GM18867 (cell line): ENCODE results near the gene C1orf198.

Experiments
- ATAC-seq: cut with Tn5 transposase; IDR thresholded peaks from one replicate; pipeline ENCODE4 v1.9.1; 2021; ENCODE audit warnings: mild to moderate bottlenecking, moderate library complexity; ENCODE audit not compliant: unreplicated experiment

Gene C1orf198

DNA sequence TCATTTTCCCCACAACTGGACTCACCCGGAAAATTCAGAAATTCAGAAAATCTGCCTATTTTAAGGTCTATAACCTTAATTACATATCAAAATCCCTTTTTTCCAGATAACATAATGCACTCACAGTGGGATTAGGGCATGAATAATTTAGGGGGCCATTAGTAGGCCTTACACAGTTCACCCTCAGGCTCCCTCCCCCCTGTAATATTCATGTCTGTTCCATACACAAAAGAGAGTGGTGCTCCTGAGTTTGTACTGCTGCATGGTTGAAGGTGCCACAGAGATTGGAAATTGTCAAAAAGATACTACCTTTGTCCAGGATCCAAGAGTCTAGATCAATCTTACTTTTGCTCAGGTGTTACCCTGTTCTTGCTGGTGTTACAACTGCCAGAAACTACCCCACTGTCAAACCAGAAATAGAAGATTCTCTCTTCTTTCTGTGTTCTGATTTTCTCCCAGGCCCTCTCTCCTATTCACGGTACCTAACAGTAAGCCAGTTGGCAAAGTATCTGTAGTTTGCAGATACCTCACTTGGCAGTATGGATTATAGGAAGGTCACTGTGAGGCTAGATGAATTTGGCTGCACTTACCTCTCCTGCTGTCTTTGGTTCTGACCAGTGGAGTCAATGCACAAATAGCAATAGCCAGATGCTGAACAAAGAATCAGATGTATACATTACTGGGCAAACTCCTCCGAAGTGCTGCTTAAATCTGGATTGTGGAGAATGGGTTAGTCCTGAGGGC is 53.2 kb downstream of the C1orf198 start:
- no peak for ATAC-seq

GRCh38 chr1:230812568-230812967 is 55.8 kb downstream of the C1orf198 start:
- ATAC-seq, result no peak

DNA sequence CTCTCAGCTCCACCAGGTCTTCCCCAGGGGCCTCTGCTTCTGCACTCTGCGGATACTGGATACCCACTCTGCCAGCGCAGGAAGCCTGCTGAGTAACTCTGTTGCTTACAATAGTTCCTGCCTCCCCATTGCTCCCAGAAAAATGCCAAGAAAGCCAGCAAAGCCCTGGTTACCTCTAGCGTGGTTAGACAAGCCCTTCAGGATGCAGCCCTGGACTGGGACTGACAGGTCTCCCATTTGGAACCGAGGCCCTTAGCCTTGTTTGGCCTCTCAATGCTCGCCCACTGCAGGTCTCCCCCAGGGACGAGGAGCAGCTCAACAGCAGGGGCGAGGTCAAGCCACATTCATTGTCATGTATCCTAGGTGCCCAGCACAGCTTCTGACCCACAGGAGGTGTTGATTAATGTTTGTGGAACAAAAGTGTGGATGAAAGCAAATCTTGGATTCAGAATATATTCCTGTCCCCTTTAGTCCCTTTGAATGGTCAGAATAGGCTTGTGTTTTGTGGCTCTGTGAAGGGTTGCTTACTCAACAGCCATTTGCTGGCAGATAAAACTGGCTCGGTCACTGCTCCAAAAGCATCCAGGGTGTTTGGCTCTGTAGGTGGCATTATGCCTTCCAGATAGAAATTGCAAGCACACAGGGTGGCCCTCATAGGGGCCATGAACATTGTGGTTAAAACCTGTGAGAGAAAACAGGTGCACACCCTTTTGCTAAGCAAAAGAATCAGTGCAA is 58.9 kb downstream of the C1orf198 start:
- ATAC-seq, result no peak

DNA sequence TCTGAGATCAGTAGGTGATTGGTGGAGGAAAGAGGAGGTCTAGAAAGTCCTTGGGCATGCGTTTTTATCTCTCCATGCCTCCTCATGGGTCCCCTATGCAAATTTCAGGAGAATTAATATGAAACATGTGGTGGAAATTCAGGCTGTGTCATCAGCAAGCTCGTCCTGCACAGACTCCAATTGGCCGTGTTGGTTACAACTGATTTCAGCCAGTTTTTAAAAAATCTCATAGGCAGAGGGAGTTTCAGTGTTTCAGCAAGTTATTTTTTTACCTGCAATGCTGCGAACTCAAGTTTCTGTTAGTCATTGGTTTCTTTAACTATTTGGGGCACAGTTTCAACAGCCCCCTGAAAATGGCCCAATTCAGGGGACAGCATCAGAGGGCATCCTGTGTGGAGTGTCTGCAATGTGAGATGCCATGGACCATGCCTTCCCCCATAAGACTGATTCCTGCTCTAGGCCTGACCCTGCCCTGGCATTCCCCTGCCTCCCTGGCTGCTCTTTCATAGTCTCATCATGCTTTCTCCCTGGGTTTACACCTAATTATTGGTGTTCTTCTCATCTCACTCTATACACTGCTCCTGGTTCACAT is 59.9 kb downstream of the C1orf198 start:
- no peak for ATAC-seq

DNA sequence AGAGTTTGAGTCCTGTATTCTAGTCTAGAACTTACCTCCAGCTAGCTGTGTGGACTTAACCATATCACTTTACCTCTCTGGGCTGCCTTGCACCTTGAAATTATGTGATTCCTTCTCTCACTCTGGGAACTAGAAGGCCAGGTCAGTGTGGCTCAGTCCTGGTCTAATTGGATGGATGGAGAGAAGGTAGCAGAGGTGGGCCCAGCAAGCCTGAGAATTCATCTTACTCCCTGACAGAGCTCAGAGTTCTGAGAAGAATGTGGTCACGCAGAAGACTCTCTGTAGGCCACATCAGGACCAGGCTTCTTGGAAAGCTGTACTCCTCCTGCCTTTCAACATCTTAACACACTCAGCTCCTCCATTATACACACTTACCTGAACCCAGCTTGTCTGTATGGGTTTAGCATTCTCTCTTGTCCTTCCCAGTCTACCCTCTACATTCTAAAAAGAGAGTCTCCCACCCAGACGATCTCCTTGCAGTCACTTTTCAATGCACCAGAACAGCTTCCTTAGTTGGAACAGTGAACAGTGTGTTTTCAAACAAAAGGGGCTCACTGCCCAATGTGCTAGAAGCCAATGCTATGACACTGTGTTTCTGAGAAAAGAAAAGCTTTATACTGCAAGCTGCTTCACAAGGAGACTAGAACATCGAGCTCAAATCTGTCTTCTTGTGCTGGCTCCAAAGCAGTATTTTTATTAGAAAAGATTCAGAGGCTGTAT is 60.6 kb downstream of the C1orf198 start:
- no peak for ATAC-seq

DNA sequence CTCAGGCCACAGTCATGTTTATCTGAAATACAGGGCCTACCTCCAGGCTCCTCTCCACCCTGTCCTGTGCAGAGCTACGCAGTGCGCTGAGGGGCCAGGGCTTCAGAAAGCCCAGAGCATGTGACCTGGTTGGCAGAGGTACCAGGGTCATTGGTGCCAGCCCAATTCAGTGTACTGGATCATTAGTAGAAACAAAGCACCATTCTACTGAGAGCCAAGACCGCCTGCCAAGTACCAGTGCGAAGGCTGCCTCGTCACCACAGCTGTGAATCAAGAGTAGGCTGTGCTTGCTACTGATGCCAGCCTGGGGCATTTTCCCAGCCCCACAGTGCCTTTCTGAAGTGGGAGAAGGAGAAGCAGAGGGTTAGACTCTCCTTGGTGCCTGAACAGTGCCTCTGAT is 61.3 kb downstream of the C1orf198 start:
- ATAC-seq, result no peak

DNA sequence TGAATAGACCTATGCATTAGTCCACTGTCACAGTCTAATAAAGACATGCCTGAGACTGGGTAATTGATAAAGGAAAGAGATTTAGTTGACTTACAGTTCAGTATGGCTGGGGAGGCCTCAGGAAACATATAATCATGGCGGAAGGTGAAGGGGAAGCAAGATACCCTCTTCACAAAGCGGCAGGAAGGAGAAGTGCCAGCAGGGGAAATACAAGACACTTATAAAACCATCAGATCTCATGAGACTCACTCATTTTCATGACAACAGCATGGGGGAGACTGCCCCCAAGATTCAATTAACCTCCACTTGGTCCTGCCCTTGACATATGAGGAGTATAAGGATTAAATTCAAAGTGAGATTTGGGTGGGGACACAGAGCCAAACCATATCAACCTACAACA is 61.8 kb downstream of the C1orf198 start:
- ATAC-seq, result no peak

DNA sequence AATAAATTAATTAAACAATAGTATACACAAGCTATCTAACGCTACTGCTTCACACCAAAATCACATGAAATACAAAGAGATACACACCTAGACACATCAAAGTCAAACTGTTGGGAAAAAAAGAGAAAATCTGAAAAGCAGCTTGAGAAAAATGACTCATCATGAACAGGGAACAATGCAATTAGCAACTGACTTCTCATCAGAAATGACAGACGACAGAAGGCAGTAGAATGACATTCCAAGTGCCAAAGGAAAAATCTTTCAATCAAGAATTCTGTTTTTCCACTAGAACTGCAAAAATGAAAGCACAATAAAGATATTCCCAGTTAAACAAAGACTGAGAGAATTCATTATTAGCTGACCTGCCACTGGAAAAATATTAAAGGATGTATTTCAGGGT is 63.9 kb downstream of the C1orf198 start:
- no peak for ATAC-seq

DNA sequence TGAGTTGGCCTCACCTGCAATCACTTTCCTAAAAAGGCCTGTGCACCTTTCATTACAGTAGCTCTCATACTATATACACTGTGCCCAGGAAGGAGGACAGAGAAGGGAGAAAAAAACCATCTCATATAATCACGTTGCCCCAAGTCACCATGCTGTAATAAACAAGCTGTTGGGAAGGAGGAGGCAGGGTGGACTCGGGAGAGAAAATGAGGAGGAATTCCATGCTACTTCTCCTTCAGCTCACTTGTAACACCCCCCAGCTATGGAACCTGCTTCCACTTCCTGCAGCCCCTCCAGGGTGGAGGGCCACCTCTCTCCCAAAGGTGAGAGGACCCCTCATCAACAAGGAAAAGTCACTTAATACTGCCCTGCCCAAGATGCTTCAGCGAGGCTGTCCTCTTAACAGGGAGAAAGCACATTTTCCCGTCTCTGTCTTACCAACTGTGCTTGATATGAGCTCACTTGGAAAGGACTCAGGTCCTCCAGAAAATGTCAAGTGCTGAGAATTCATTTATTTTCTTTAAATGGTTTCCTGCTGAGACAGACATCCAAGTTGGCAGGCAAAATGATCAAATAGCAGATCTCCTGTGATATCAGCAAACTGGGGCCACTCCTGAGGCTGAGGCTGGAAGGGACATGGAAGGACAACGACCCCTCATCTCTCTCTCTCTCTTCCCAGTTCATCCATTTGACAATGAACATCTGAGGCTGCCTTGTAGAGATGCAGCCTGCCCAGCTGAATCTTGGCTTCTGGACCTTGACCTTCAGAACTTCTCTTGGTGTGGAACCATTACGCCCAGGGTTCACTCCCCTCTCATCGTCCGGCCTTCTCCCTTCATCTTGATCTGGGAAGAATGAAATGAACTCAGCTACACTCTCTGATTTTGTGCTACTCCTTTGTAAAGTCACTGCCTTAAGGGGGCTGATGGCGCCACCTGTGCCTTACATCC is 67.2 kb downstream of the C1orf198 start:
- ATAC-seq, result no peak

GRCh38 chr1:230798491-230798890 is 69.8 kb downstream of the C1orf198 start:
- no peak for ATAC-seq

GRCh38 chr1:230797942-230798365 is 70.4 kb downstream of the C1orf198 start:
- no peak for ATAC-seq

GRCh38 chr1:230797376-230797920 is 70.9 kb downstream of the C1orf198 start:
- ATAC-seq, result no peak

- no peak for ATAC-seq
Measured at GRCh38 chr1:230796626-230797025, 71.7 kb downstream of the C1orf198 start.

GRCh38 chr1:230794871-230795605 is 73.3 kb downstream of the C1orf198 start:
- no peak for ATAC-seq

- ATAC-seq, result no peak
Measured at GRCh38 chr1:230794431-230794830, 73.9 kb downstream of the C1orf198 start.

DNA sequence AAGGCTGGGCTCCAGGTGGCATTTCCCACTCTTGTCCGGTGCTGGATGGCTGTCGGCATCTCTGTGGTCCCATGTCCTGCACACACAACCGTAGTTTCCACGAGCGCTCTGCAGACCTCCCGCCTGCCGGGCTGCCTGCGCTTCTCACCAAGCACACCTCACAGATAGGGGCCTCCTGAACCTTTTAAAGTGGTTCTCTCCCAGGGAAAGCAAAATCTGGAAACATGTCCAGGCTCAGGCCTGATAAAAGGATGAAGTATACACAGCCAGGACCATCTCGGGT is 74.9 kb downstream of the C1orf198 start:
- no peak for ATAC-seq

- no peak for ATAC-seq
Measured at GRCh38 chr1:230792691-230793462, 75.4 kb downstream of the C1orf198 start.

GRCh38 chr1:230791986-230792564 is 76.2 kb downstream of the C1orf198 start:
- ATAC-seq, result no peak
